Stimulated activated CD4-positive, alpha-beta T cell treated with anti-CD3 and anti-CD28 coated beads, Interleukin-15, amount 100 ng/mL, for 48 hours (primary cell): ENCODE results near the gene SEC14L3.
"Not testable (repeated sequence)": the region's sequence is repeated elsewhere in the genome, so short reads cannot be mapped to it uniquely, and the experiment has no call there.

Experiments used
- DNase-seq, 2 donors: peaks; one replicate each; pipeline ENCODE4 v3.0.0-alpha.2; 2020; ENCODE audit warnings: low read depth in 2 of 2

Gene SEC14L3

DNA sequence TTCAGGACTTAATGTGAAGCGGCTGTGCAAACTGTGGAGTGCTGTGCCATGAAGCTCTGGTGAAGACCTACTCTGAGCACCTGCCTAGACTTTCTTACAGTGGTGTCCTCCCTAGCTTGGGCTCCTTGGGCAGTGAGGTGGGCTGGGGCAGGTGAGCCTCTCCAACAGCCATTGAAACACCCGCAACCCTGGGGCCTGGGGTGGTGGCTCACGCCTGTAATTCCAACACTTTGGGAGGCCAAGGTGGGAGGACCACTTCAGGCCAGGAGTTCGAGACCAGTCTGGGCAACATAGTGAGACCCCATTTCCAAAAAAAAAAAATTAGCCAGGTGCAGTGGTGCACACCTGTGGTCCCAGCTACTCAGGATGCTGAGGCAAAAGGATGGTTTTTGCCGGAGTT lies 14.3 kb upstream of the SEC14L3 start:
- no peak for DNase-seq

DNA sequence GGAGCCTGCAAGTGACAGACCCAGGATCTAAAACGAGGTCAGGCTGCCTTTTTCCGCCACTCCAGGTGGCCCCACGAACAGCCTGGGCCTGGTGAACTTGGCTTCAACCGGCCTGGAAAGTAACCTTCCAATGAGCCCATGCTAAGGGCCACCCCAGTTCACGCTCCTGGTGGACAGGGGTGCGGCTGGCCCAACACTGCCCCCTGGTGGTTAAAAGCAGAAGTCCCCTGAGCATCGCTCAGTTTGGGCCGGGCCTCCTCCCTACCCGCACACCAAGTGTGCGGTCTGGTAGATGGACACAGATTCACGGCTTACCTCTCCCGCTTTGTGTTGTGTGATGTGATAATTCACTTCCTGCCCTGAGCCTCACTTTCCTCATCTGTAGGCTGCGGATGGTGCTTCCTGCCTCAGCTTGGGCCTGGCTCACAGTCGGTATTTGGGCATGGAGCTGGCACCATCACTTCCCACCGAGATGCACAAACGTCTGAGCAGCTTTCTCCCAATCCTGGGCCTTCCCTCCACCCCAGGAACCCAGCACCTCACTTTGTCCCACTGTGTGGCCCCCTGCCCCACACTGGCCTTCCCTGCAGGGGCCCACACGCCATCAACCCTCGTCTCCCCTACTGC lies 13.7 kb upstream of the SEC14L3 start:
- DNase-seq = peak; percentile 58 to 64

DNA sequence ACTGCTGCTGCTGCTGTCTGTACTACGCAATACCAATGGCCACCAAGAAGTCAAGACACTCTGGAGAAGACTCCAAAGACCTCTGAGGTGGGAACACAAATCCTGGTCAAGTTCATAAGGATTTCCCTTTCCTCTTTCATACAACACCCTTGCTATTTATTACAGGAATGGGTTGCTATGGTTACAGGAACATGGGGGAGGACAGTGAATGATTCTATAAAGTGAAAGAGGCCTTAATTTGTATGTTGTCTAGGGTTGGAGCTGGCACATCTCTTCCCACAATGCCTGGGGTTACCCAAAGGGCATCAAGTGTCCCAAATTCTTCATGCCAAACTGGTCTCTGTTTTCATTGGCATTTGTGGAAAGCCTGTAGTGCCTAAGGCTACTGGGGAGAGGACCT lies 11.4 kb upstream of the SEC14L3 start:
- DNase-seq = no peak

DNA sequence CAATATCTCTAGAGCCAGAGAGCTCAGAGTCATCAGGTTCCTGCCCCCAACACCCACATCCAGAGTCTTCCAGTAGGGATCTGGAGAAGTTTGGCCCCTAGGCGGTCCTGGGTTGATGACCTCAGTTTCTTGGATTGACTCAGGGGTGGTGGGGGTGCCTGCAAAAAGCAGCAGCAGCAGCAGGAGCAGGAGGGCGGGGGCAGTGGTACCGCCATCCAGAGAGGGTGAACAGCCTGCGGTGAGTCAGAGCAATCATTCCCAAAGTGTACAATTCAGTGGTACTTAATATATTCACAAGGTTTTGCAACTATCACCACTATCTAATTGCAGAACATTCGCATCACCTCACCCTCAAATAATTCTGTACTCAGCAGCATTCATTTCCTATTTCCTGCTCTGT lies 9.9 kb upstream of the SEC14L3 start:
- no peak for DNase-seq

DNA sequence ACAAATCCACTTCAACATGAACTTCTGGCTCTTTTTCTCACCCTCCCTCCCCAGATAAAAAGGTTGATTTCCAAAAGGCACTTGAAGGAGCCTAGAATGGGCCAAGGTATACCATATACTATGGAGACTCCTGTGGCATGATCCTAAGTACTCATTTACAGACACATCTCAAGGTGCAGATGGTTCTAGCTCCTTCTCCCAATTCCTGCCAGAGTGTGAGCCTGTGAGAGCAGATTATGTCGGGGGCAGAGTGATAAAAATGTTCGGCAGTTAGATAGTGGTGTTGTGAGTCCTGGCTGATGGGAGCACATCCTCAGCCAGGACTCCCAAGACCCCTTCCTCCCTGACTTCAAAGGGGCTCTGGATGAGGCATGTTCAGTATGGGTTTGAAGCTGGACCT lies 8.2 kb upstream of the SEC14L3 start:
- DNase-seq = no peak

GRCh38 chr22:30474683-30475424 lies 3.0 kb upstream of the SEC14L3 start:
- no peak for DNase-seq

GRCh38 chr22:30474121-30474520 lies 2.3 kb upstream of the SEC14L3 start:
- no peak for DNase-seq

DNA sequence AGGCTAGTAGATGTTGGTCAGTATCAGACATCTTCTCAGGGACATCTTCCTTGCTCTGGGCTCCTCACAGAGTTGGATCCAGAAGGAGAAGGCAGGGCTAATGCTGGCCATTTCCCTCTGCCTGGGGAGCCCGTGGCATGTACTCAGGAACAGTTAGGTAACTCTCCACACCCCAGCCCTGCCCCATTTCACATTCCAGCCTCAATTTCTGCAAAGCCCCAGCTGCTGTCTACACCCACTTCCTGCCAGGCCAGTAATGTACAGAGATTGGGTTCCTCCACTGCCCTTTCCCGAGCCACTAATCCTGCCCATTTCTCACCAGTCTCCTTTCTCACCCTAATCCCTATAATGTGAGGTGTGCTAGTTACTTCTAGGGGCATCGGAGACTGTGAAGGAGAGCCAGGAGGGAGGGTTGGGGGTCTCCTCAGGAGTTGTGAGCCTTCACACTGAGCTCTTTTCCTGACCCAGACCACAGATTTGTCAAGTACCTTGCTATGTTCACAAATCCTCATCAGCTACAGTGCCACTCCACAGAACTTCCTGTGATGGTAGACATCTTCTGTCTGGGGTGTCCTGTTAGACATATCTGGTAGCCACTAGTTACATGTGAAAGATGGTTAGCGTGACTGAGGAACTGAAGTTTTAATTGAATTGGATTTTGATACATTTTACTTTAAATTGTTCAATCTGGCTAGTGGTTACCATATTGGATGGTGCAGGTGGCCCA lies 1.3 kb upstream of the SEC14L3 start:
- DNase-seq = no peak

GRCh38 chr22:30470655-30471054 lies 1.2 kb downstream of the SEC14L3 start:
- no peak for DNase-seq

DNA sequence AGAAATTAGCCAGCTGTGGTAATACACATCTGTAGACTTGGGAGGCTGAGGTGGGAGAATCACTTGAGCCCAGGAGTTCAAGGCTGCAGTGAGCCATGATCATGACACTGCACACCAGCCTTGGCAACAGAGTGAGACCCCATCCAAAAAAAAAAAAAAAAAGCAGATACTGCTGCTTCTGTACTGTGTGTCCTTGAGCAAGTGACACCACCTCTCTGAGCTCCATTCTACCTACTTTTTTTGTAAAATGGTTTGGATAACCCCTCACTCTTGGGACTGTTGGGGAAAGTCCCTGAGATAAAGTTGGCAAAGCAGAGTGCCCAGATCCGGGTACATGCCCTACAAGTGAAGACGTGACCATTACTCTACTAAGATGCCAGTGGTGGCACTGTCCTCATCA lies 2.7 kb downstream of the SEC14L3 start:
- DNase-seq = no peak

DNA sequence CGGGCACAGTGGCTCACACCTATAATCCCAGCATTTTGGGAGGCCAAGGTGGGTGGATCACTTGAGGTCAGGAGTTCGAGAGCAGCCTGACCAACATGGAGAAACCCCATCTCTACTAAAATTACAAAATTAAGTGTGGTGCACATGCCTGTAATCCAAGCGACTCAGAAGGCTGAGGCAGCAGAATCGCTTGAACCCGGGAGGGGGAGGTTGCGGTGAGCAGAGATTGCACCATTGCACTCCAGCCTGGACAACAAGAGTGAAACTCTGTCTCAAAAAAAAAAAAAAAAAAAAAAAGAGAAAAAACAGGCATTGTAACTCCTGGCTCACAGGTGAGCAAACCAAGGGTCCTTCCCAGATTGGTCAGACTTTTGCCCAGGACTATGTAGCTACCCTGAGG lies 11.3 kb downstream of the SEC14L3 start:
- not testable (repeated sequence) for DNase-seq

- DNase-seq = no peak
Observed at GRCh38 chr22:30460147-30460546, 11.7 kb downstream of the SEC14L3 start.

DNA sequence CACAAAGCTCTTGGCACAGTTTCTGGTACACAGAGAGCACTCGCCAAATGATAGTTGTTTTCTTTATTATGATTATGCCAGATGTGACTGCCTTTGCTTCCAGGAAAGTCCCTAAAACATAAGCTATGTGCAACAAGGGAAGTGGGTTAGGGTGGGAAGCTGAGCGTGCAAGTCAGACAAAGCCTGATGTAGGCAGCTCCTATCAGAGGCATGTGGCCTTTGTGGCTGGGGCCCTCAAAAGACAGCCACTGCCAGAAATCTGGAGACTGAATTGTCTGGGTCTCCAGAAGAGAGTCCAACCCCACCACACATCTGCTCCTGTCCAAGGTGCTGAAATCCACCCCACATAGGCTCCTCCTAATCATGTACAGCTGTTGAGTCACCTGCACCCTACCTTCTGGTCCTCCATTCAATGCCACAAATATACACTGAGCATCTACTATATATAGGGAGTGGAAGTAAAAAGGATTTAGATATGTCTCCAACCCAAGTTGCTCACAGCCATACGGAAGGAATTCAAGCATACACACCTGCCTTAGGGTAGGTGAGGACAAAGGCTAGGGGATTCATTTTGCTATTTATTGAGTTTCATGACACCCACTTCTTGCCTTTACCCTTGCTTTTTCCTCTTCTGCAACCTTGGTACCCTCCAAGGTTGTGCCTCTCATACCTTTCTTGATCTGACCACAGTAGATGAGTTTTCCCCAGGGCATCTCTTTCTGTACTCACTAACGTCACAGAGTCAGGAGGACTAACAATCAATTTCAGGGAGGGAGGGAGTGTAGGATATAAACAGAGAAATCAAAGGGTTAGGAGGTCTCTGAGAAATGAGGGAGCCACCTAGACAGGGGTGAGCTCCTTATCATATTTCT lies 12.4 kb downstream of the SEC14L3 start:
- DNase-seq = no peak

- DNase-seq = no peak
Observed at GRCh38 chr22:30457981-30458380, 13.8 kb downstream of the SEC14L3 start.

DNA sequence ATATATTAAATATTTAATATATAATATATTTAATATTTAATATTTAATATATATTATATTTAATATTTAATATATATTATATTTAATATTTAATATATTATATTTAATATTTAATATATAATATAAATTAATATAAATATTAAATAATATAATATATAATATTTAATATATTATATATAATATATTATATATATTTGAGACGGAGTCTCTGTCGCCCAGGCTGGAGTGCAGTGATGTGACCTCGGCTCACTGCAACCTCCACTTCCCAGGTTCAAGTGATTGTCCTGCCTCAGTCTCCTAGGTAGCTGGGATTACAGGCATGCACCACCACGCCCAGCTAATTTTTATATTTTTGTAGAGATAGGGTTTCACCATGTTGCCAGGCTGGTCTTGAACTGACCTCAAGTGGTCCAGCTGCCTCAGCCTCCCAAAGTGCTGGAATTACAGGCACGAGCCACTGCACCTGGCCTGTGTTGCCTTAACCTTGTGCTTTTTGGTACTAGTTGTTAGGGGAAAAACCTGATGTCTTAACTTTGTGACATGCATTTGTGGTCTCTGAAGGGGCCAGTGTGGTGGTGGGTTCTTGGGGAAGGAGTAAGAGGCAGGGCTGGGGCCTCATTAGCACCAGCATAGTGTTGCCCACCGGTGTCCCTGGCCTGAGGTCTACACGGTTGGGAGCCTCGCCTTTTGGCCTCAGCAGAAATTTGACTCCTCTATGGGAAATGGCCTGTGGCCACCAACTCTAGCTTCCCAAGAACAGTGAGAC lies 16.6 kb downstream of the SEC14L3 start:
- no peak for DNase-seq

- no peak for DNase-seq
Observed at GRCh38 chr22:30453731-30454510, 17.9 kb downstream of the SEC14L3 start.

- DNase-seq = no peak
Observed at GRCh38 chr22:30452861-30453260, 19.0 kb downstream of the SEC14L3 start.

GRCh38 chr22:30451488-30451887 lies 20.3 kb downstream of the SEC14L3 start:
- DNase-seq = not testable (repeated sequence)

DNA sequence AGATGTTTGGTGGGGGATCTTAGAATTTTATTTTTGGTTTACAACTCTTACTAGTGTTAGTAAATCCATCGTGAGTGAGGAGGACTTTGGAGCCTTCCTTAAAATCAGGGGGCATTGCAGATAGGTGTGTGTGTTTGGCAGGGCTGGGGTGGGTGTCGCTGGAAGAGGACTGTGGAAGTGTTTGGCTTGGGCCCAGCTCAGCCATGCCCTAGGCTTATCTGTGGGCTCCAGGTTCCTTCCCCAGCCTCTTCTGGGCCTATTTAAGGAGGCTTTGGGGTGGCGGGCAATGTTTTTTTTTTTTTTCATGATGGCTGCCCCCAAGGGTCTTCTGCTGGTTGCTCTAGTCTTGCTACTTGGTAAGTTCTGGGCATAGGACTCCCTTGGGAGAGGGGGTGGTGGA lies 24.2 kb downstream of the SEC14L3 start:
- DNase-seq = no peak

- DNase-seq = no peak
Observed at GRCh38 chr22:30445438-30446145, 26.2 kb downstream of the SEC14L3 start.
